ENCODE measurements around the gene PHC2.

DNA sequence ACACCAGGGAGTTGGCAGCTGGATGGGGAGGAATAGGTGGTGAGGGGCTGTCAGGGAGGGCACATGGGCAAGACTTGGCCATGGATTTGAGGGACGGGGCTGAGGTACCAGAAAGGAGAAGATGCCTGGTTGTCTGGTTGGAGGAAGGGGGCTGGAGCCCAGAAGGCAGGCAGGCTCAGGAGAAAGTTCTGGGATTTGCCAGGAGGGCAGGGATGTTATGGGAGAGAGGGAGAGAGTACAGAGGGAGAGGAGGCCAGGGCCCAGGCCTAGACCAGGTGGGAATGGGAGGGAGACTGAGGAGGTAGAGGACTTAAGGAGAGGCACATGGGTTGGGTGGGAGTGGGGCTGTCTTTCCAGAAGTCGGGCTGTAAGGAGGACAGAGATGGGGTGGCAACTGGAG lies 114.3 kb downstream of the PHC2 start:
- TF ChIP-seq CTCF (optimal IDR thresholded peaks at IDR 0.05 in 1 of 3, IDR thresholded peaks at IDR 0.05 in 1 of 3, conservative IDR thresholded peaks at IDR 0.05 in 1 of 3; ENCODE audit: extremely low read depth in 1 of 3, insufficient read depth in 2 of 3, low read length in 3 of 3) (no peak), EZH2 (IDR thresholded peaks at IDR 0.05; ENCODE audit: low read length) (no peak)
